HFFc6 (cell line): Measurements from ENCODE around the gene DVL3. TPM values are rescaled to one million over a fixed set of nuclear protein-coding genes. Genes with fewer than 3 reads are reported as not detected.

Experiments used
- DNase-seq: peaks from one replicate; pipeline ENCODE4 v3.0.0-alpha.2; 2018
- H3K27ac Mint-ChIP-seq: 2 replicates; pipeline ENCODE4 v1.8.0; 2020; ENCODE audit warnings: mild to moderate bottlenecking, mixed read lengths
- H3K27me3 Mint-ChIP-seq: 2 replicates; pipeline ENCODE4 v1.8.0; 2021; ENCODE audit warnings: mild to moderate bottlenecking, moderate library complexity, mixed read lengths; ENCODE audit not compliant: insufficient read depth
- H3K36me3 Mint-ChIP-seq: 2 replicates; pipeline ENCODE4 v1.8.0; 2021; ENCODE audit warnings: low read depth, mixed read lengths
- H3K4me1 Mint-ChIP-seq: 2 replicates; pipeline ENCODE4 v1.8.0; 2020; ENCODE audit warnings: low read depth, mixed read lengths
- H3K4me3 Mint-ChIP-seq: 2 replicates; pipeline ENCODE4 v1.8.0; 2020; ENCODE audit warnings: mild to moderate bottlenecking, moderate library complexity, mixed read lengths
- H3K9me3 Mint-ChIP-seq: 2 replicates; pipeline ENCODE4 v1.8.0; 2020; ENCODE audit warnings: mild to moderate bottlenecking, mixed read lengths
- total RNA-seq, 6 experiments: library from RNA; stranded (reverse); fragmentation: NEBNext Ultra II Directional; extraction: Animal tissue kit (Norgen Biotek cat#: 25700); gene quantifications; 2 replicates in 1 of 6; 3 replicates in 5 of 6; pipeline ENCODE4 v1.2.3, GENCODE V29; 2021
- TF ChIP-seq, protein P1 (sequence below): fragments of 200-600 bp; sonication (generic); IDR thresholded peaks from 2 replicates; pipeline ENCODE4 v1.5.0; 2021; ENCODE audit warnings: antibody characterized with exemption, mild to moderate bottlenecking

DVL3 gene
- total RNA-seq, 6 experiments from 2014 or later, result 59.2 to 73.5 (median 64.9) TPM

- H3K27ac Mint-ChIP-seq, result no peak overlapping the region
- H3K36me3 Mint-ChIP-seq, result no peaks in the 10 kb centered on the region
- no peak overlapping the region for H3K4me3 Mint-ChIP-seq
- DNase-seq, result no peak
- H3K9me3 Mint-ChIP-seq, result no peaks in the 10 kb centered on the region
- H3K4me1 Mint-ChIP-seq, result 0 out of 2 replicates have a peak, but pooled peaks cover 6% of the 10 kb centered on the region
- TF ChIP-seq, protein P1, sequence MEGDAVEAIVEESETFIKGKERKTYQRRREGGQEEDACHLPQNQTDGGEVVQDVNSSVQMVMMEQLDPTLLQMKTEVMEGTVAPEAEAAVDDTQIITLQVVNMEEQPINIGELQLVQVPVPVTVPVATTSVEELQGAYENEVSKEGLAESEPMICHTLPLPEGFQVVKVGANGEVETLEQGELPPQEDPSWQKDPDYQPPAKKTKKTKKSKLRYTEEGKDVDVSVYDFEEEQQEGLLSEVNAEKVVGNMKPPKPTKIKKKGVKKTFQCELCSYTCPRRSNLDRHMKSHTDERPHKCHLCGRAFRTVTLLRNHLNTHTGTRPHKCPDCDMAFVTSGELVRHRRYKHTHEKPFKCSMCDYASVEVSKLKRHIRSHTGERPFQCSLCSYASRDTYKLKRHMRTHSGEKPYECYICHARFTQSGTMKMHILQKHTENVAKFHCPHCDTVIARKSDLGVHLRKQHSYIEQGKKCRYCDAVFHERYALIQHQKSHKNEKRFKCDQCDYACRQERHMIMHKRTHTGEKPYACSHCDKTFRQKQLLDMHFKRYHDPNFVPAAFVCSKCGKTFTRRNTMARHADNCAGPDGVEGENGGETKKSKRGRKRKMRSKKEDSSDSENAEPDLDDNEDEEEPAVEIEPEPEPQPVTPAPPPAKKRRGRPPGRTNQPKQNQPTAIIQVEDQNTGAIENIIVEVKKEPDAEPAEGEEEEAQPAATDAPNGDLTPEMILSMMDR, result no peak
- H3K27me3 Mint-ChIP-seq, result peaks cover 16% of the 10 kb centered on the region
Observed at GRCh38 chr3:184209146-184209923, 54.2 kb downstream of the DVL3 start.

DNA sequence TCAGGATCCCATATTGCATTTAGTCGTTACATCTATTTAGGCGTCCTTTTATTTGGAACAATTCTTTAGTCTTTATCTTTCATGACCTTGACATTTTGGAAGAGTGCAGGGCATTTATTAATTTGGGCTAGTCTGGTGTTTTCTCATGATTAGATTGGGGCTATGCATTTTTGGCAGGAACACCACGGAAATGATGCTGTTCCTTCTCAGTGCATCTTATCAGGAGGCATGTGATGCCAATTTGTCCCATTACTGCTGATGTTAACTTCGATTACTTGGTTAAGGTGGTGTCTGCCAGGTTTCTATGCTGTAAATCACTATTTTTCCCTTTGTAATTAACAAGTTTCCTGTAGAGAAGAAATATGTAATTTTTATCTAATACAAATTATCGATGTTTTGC lies 56.1 kb downstream of the DVL3 start:
- Mint-ChIP-seq H3K27me3 (peaks cover 16% of the 10 kb centered on the region), H3K4me1 (0 out of 2 replicates have a peak, but pooled peaks cover 6% of the 10 kb centered on the region), H3K27ac (no peak overlapping the region), H3K9me3 (no peaks in the 10 kb centered on the region), H3K36me3 (no peaks in the 10 kb centered on the region), H3K4me3 (no peak overlapping the region)
- TF ChIP-seq, protein P1, result no peak
- DNase-seq, result no peak

DNA sequence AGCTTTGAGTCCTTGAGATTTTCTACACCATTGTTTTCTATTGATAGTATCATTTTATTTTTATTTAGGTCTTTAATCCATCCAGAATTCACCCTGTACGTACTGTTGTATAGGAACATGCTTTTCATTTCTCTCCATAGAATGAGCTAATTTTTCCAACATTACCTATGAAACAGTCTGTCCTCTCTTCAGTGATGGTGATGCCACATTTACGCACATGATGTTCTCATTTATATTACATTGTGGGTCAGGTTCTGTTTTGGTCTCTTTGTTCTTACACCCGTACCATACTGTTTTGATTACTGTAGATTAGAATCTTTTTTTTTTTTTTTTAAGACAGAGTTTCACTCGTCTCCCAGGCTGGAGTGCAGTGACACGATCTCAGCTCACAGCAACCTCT lies 56.5 kb downstream of the DVL3 start:
- 0 out of 2 replicates have a peak, but pooled peaks cover 6% of the 10 kb centered on the region for H3K4me1 Mint-ChIP-seq
- no peaks in the 10 kb centered on the region for H3K36me3 Mint-ChIP-seq
- DNase-seq, result no peak
- no peak overlapping the region for H3K27ac Mint-ChIP-seq
- H3K9me3 Mint-ChIP-seq, result no peaks in the 10 kb centered on the region
- TF ChIP-seq, protein P1, result no peak
- no peak overlapping the region for H3K4me3 Mint-ChIP-seq
- H3K27me3 Mint-ChIP-seq, result peaks cover 12% of the 10 kb centered on the region

GRCh38 chr3:184218814-184219213 lies 63.6 kb downstream of the DVL3 start:
- Mint-ChIP-seq H3K9me3 (no peaks in the 10 kb centered on the region), H3K27me3 (no peaks in the 10 kb centered on the region; the same call in 1 of the 2 replicates), H3K4me1 (no peaks in the 10 kb centered on the region), H3K27ac (no peak overlapping the region), H3K4me3 (no peak overlapping the region), H3K36me3 (no peaks in the 10 kb centered on the region)
- DNase-seq, result no peak
- TF ChIP-seq, protein P1, result no peak

DNA sequence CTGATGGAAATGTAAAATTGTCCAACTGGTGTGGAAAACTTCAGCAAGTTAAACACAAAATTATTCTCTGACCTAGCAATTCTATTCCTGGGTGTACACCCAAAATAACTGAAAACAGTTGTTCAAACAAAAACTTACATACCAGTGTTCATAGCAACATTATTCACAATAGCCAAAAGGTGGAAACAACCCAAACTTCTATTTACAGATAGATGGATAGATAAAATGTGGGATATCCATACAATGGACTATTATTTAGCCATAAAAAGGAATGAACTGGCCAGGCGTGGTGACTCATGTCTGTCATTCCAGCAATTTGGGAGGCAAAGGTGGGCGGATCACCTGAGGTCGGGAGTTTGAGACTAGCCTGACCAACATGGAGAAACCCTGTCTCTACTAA lies 67.3 kb downstream of the DVL3 start:
- TF ChIP-seq, protein P1, result no peak
- H3K4me1 Mint-ChIP-seq, result no peaks in the 10 kb centered on the region
- DNase-seq, result no peak
- peaks cover 15% of the 10 kb centered on the region for H3K27me3 Mint-ChIP-seq
- H3K9me3 Mint-ChIP-seq, result no peaks in the 10 kb centered on the region
- no peak overlapping the region for H3K27ac Mint-ChIP-seq
- no peaks in the 10 kb centered on the region for H3K36me3 Mint-ChIP-seq
- H3K4me3 Mint-ChIP-seq, result no peak overlapping the region

Other genes with a start within 250 kb of the DVL3 start
- 10 to 100 TPM; 16.6 to 19.6 (median 17.4) TPM for gene ABCC5, start 137.5 kb upstream of the DVL3 start, total RNA-seq
- gene HTR3D, start 123.6 kb upstream of the DVL3 start, total RNA-seq, result not detected
- gene HTR3C, start 102.3 kb upstream of the DVL3 start, total RNA-seq, result not detected
- not detected for gene HTR3E, start 58.3 kb upstream of the DVL3 start, total RNA-seq
- 10 to 100 TPM; 27.5 to 33.1 (median 31.4) TPM for gene EIF2B5, start 20.0 kb upstream of the DVL3 start, total RNA-seq
- gene AP2M1, start 19.5 kb downstream of the DVL3 start, total RNA-seq, result 100 to 1,000 TPM; 796 to 849 (median 832) TPM
- 10 to 100 TPM; 53.3 to 70.9 (median 63.4) TPM for gene ABCF3, start 30.8 kb downstream of the DVL3 start, total RNA-seq
- gene VWA5B2, start 74.2 kb downstream of the DVL3 start, total RNA-seq, result not detected
- 10 to 100 TPM; 60.0 to 75.3 (median 69.5) TPM for gene ALG3, start 93.6 kb downstream of the DVL3 start, total RNA-seq
- gene EEF1AKMT4, start 94.3 kb downstream of the DVL3 start, total RNA-seq, result 1 to 10 TPM; 3.3 to 4.8 (median 3.7) TPM
- 1 to 10 TPM; 2.7 to 6.0 (median 3.4) TPM for gene CAMK2N2, start 106.2 kb downstream of the DVL3 start, total RNA-seq
- not detected for gene ECE2, start 120.6 kb downstream of the DVL3 start, total RNA-seq
- gene PSMD2, start 143.9 kb downstream of the DVL3 start, total RNA-seq, result 100 to 1,000 TPM; 620 to 777 (median 730) TPM
- gene EIF4G1, start 159.2 kb downstream of the DVL3 start, total RNA-seq, result 100 to 1,000 TPM; 522 to 605 (median 559) TPM
- 10 to 100 TPM; 11.2 to 13.6 (median 11.9) TPM for gene FAM131A, start 182.2 kb downstream of the DVL3 start, total RNA-seq
- 1 to 10 TPM; 3.4 to 5.1 (median 4.2) TPM for gene CLCN2, start 206.2 kb downstream of the DVL3 start, total RNA-seq
- 10 to 100 TPM; 45.4 to 68.6 (median 50.1) TPM for gene POLR2H, start 206.3 kb downstream of the DVL3 start, total RNA-seq
- gene THPO, start 222.8 kb downstream of the DVL3 start, total RNA-seq, result not detected
- gene CHRD, start 224.7 kb downstream of the DVL3 start, total RNA-seq, result under 1 TPM in 4 of 6 experiments, not detected in 2; 0.09 to 0.31 (median 0.19) TPM